ENCODE data around the gene ASB6.
A peak's percentile ranks its signal among the peaks of the same experiment; 100 is the strongest.
"Not testable (repeated sequence)": the region's sequence is repeated elsewhere in the genome, so short reads cannot be mapped to it uniquely, and the experiment has no call there.

Gene ASB6

GRCh38 chr9:129604766-129605163 lies 37.2 kb downstream of the ASB6 start:
- DNase-seq: no peak

- DNase-seq: no peak
Observed at GRCh38 chr9:129604056-129604765, 37.7 kb downstream of the ASB6 start.

DNA sequence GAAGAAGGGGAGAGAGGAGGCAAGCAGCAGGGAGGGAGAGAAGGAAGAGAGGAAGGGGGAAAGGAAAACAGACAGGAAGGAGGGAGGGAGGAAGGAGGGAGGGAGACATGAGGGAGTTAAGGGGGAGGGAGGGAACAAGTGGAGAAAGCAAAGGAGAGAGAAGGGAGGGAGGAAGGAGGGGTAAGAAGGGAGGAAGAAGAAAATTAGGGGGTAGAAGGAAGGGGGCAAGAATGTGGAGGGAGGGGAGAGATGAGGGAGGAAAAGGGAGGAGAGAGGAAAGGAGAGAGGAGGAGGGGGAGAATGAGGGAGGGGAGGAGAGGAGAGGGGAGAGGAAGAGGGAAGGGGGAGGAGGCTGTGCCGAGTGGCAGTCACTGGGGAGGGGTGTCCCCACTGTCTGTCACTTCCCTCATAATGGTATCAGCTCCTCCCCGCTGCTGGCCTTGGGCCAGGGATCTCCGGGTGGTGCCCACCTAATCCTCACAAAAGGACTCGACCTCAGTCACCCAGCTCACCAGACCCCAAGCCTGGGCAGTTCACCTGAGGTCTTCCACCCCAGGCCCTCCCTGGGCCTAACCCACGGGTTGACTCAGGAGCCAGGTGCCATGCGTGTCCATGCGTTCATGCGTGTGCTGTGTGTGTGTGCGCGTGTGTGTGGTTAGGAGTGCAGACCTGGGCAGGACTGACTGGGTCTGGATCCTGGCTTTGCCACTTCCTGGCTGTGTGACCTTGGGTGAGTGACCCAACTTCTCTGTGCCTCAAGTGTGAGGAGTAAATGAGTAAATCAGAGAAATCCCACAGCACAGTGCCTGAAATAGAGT lies 39.1 kb downstream of the ASB6 start:
- no peak for DNase-seq

GRCh38 chr9:129601082-129601674 lies 40.8 kb downstream of the ASB6 start:
- no peak for DNase-seq

GRCh38 chr9:129598089-129598596 lies 43.8 kb downstream of the ASB6 start:
- no peak for DNase-seq

DNA sequence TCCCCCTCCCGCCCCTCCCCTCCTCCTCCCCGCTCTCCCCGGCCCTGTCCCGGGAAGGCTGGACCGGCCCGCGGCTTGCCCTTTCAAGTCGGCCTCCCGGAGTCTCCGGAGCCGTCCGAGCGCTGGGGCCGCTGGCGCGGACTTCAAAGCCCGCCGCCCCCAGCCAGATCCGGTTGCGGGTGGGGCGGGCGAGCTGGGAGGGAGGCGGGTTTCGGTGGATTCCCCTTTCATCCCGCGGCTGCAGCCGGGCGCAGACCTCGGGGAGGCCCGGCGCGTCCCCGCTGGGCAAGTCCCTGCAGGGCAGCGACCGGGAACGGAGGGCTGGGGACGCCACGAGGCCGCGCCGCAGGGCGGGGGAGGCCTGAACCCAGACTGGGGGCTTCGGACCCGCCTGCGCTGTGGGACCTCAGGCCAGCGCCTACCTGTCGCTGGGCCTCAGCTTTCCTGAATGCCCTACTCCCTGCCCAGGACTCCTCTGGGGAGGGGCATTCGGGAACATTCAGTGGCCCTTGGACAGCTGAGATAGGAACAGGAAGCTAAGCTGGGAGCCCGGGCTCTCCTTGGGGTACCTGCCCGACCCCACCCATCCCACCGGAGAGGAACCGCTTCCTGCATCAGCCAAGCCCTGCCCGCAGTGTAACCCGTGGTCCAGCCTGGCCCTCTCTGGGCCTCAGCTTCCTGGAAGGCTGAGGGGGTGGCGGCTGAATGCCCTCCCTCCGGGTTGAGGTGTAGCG lies 44.4 kb downstream of the ASB6 start:
- peak in 1 of 2 donors; percentile 47 for DNase-seq

GRCh38 chr9:129596541-129597331 lies 45.2 kb downstream of the ASB6 start:
- DNase-seq: no peak

DNA sequence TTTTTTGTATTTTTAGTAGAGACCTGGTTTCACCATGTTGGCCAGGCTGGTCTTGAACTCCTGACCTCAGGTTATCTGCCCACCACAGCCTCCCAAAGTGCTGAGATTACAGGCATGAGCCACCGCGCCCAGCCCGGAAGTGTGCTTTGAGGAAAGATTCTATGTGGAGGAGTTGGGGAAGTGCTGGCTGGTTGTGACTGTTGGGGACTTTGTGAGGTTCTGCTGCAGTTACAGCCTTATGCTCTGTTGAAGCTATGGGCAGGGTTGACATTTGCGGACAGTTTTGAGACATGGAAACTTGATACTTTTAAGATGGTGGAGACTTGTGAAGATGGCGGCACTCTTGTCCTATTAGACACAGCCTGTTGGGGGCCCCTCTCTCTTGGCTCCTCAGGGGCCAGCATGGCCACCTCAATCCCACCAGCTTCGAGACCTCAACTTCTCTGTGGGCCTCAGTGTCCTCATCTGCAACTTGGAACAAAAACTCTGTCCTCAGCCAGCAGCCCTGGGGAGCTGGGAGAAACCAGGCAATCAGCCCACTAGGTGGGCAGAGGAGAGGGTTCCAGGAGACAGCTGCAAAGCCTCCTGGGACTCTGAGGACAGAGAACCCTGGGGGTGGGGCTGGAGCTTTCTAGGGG lies 45.9 kb downstream of the ASB6 start:
- DNase-seq: no peak

DNA sequence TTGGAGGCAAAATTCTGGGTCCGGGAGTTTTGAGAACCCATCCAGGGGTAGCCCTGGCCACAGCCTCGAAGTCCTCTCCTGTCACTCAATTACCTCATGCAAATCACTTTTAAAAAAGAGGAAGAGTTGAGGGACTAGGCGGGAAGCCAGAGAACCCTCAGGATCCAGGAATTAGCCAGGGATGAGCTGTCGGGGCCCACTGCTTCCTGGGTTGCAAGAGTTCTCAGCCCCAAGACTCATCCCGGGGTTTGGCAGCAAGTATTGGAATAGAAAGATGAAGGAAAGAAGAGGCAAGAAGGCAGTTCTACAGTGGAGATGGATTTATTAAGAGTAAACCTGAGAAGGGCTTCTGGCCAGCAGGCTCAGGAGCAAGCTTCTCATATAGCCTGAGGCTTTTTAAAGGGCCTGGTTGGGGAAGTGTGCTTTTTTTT lies 46.6 kb downstream of the ASB6 start:
- no peak for DNase-seq

DNA sequence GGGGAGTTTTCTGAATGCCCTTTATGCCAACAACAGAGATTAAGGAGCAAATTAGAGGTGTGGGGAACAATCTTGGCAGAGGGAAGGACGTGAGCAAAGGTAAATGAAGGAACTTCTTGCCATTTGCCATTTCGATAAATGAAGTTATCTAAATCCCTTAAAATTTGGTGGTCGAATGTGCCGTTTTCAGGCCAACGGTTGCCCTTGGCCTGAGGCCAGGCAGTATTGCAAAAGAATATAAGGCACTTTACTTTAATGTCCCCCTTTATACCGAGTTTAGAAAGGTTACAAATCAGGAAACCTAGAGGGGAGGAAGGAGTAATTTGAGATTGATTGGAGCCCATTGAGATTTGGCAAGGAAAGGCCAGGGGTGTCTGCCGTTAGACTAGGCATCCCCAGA lies 47.3 kb downstream of the ASB6 start:
- DNase-seq: no peak

- DNase-seq: not testable (repeated sequence)
Observed at GRCh38 chr9:129592790-129593189, 49.2 kb downstream of the ASB6 start.

DNA sequence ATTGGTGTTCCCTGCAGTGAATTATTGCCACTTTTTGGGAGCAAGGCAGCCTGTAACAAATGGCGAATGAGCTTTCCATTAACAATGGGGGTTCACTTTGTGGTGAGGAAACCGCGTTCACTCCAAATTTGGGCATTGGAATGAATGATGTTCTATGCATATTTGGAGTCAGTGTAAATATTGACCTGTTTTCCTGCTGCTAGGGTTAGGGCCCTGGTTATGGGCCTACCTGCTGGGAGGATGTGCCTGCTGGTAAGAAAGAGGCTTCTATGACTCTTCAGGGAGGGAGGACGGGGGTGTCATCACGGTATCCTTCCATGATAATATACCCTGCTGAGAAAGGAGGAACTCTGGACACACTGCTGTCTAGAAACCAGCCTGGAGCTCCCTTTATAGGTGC lies 50.0 kb downstream of the ASB6 start:
- DNase-seq: no peak

GRCh38 chr9:129590466-129590865 lies 51.5 kb downstream of the ASB6 start:
- DNase-seq: no peak

GRCh38 chr9:129587487-129588262 lies 54.3 kb downstream of the ASB6 start:
- no peak for DNase-seq

- DNase-seq: peak in 1 of 2 donors; percentile 39
Observed at GRCh38 chr9:129586685-129587084, 55.3 kb downstream of the ASB6 start.

DNA sequence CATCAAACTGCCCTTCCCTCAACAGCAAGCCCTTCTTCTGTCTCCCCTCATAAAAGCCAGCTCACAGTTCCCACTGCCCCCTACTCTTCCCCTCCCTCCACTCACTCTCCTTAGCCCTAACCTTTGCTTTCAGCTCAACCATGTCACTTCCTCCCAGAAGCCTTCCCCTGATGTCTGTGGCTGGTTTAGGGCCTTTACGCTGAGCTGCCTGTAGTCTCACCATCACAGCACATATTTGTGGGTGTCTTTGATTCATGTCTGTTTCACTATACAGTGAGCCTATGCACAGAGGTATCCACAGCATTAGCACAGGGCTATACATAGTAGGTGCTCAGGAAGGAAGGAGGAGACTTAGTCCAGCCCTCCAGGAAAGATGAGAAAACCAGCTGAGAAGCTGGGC lies 55.7 kb downstream of the ASB6 start:
- DNase-seq: peak in 1 of 2 donors; percentile 32

- DNase-seq: no peak
Observed at GRCh38 chr9:129585352-129585751, 56.6 kb downstream of the ASB6 start.

Measured in CD4-positive, alpha-beta T cell treated with Interferon alpha-2 for 1 hour (primary cell).